H1 (cell line): ENCODE measurements around the gene DEPDC4. TPM values are rescaled to one million over a fixed set of nuclear protein-coding genes. Genes with fewer than 3 reads are reported as not detected.

ENCODE experiments used
- CTCF ChIA-PET: fragments of 300-600 bp; sonication (Branson Sonifier 250); formaldehyde crosslinking; loops from one replicate; lab custom pipeline; 2021; ENCODE audit not compliant: partially characterized antibody; lab: Charles Lee
- POLR2A ChIA-PET: fragments of 300-600 bp; sonication (Branson Sonifier 250); formaldehyde crosslinking; loops from one replicate; lab custom pipeline; 2021; ENCODE audit warnings: inconsistent platforms; ENCODE audit not compliant: partially characterized antibody; lab: Charles Lee
- DNase-seq, 2 experiments: peaks; one replicate each; pipeline versions ENCODE4 v3.0.0 to v3.0.0-alpha.2; 2010 to 2022; ENCODE audit warnings: low spot score in 2 of 2, low read depth in 1 of 2, mixed read lengths in 1 of 2
- FAIRE-seq: peaks from 2 replicates; lab custom pipeline; 2011; peaks lifted over from hg19 to GRCh38; lab: Jason Lieb, UNC
- H2AFZ ChIP-seq: 2 replicates; pipeline ENCODE4 v1.8.1; 2012; ENCODE audit warnings: low read length, inconsistent platforms
- H2AK5ac ChIP-seq: 2 replicates; pipeline ENCODE4 v1.6.1; 2013; ENCODE audit warnings: low read depth, low read length
- H2BK120ac ChIP-seq: replicated peaks from 2 replicates; pipeline ENCODE3; 2013; ENCODE audit warnings: low read depth, low read length, inconsistent platforms
- H2BK12ac ChIP-seq: 2 replicates; pipeline ENCODE4 v1.6.1; 2013; ENCODE audit warnings: low read depth, low read length
- H2BK15ac ChIP-seq: 2 replicates; pipeline ENCODE4 v1.6.1; 2013; ENCODE audit warnings: low read length
- H2BK20ac ChIP-seq: 2 replicates; pipeline ENCODE4 v1.6.1; 2013; ENCODE audit warnings: low read length
- H2BK5ac ChIP-seq: 2 replicates; pipeline ENCODE4 v1.6.1; 2013; ENCODE audit warnings: low read depth, low read length
- H3K14ac ChIP-seq: 2 replicates; pipeline ENCODE4 v1.6.1; 2013; ENCODE audit warnings: inconsistent platforms; ENCODE audit not compliant: insufficient read length
- H3K18ac ChIP-seq: 2 replicates; pipeline ENCODE4 v1.6.1; 2013; ENCODE audit warnings: low read length; ENCODE audit errors: extremely low read depth
- H3K23ac ChIP-seq: 2 replicates; pipeline ENCODE4 v1.6.1; 2013; ENCODE audit warnings: inconsistent platforms; ENCODE audit not compliant: insufficient read length
- H3K23me2 ChIP-seq: 2 replicates; pipeline ENCODE4 v1.6.1; 2013; ENCODE audit warnings: low read depth, low read length
- H3K27ac ChIP-seq: 2 replicates; pipeline ENCODE4 v1.6.1; 2011; ENCODE audit warnings: low read depth, low read length, inconsistent platforms
- H3K27me3 ChIP-seq, 4 experiments: replicated peaks in 1 of 4; 1 replicate in 1 of 4; 2 replicates in 3 of 4; pipeline versions ENCODE4 v1.6.1 to v1.8.1; 2011 to 2013; ENCODE audit warnings: low read length in 3 of 4, mild to moderate bottlenecking in 3 of 4, inconsistent platforms in 2 of 4, mixed read lengths in 2 of 4, moderate library complexity in 1 of 4; ENCODE audit not compliant: control insufficient read depth in 3 of 4, insufficient read depth in 3 of 4; ENCODE audit errors: extremely low read depth in 1 of 4
- H3K36me3 ChIP-seq, 4 experiments: 2 replicates each; pipeline versions ENCODE4 v1.6.1 to v1.8.1; 2011 to 2013; ENCODE audit warnings: mild to moderate bottlenecking in 4 of 4, low read length in 3 of 4, moderate library complexity in 2 of 4, control low read depth in 1 of 4, inconsistent platforms in 1 of 4; ENCODE audit not compliant: insufficient read depth in 4 of 4, control insufficient read depth in 2 of 4
- H3K4ac ChIP-seq: replicated peaks from 2 replicates; pipeline ENCODE3; 2013; ENCODE audit warnings: low read length, low read depth, mixed read lengths, inconsistent platforms; ENCODE audit not compliant: insufficient read length
- H3K4me1 ChIP-seq, 4 experiments: replicated peaks in 1 of 4; 1 replicate in 1 of 4; 2 replicates in 3 of 4; pipeline versions ENCODE4 v1.6.1 to v1.8.1; 2011 to 2013; ENCODE audit warnings: low read length in 3 of 4, inconsistent platforms in 2 of 4, mixed read lengths in 1 of 4; ENCODE audit not compliant: insufficient read depth in 4 of 4, control insufficient read depth in 3 of 4
- H3K4me2 ChIP-seq, 2 experiments: 2 replicates each; pipeline versions ENCODE4 v1.6.1 to v1.8.1; 2011 to 2013; ENCODE audit warnings: low read depth in 2 of 2, low read length in 2 of 2, control low read depth in 1 of 2, inconsistent platforms in 1 of 2, mild to moderate bottlenecking in 1 of 2; ENCODE audit not compliant: insufficient read depth in 1 of 2
- H3K4me3 ChIP-seq, 4 experiments: fragments of 200-600, 300-600 bp in 1 of 4; sonication (generic), shearing (Covaris generic), sonication (Bioruptor Twin) in 1 of 4; 2 replicates each; pipeline versions ENCODE4 v1.5.1 to v1.8.1; 2011 to 2016; ENCODE audit warnings: low read length in 4 of 4, low read depth in 3 of 4, control low read depth in 2 of 4, inconsistent platforms in 2 of 4, mild to moderate bottlenecking in 2 of 4, mixed read lengths in 1 of 4, moderate library complexity in 1 of 4; ENCODE audit not compliant: insufficient read depth in 2 of 4; ENCODE audit errors: extremely low read depth in 1 of 4
- H3K56ac ChIP-seq: replicated peaks from 2 replicates; pipeline ENCODE3; 2013; ENCODE audit warnings: low read depth, mild to moderate bottlenecking, mixed read lengths, low read length, inconsistent platforms; ENCODE audit not compliant: insufficient read length
- H3K79me1 ChIP-seq: 2 replicates; pipeline ENCODE4 v1.6.1; 2013; ENCODE audit warnings: low read depth, low read length, control low read depth
- H3K79me2 ChIP-seq, 2 experiments: 2 replicates each; pipeline versions ENCODE4 v1.6.1 to v1.8.1; 2012 to 2013; ENCODE audit warnings: low read length in 2 of 2, mild to moderate bottlenecking in 2 of 2, inconsistent platforms in 1 of 2; ENCODE audit not compliant: insufficient read depth in 2 of 2, control insufficient read depth in 1 of 2
- H3K9ac ChIP-seq, 4 experiments: replicated peaks in 1 of 4; 1 replicate in 1 of 4; 2 replicates in 3 of 4; pipeline versions ENCODE4 v1.6.1 to v1.8.1; 2011 to 2013; ENCODE audit warnings: low read depth in 3 of 4, low read length in 3 of 4, control low read depth in 2 of 4, mild to moderate bottlenecking in 2 of 4, moderate library complexity in 2 of 4, inconsistent platforms in 1 of 4; ENCODE audit errors: extremely low read depth in 1 of 4
- H3K9me3 ChIP-seq, 2 experiments: 2 replicates each; pipeline versions ENCODE4 v1.6.1 to v1.8.1; 2012 to 2013; ENCODE audit warnings: mild to moderate bottlenecking in 2 of 2, moderate library complexity in 2 of 2, control low read depth in 1 of 2, inconsistent platforms in 1 of 2, low read depth in 1 of 2, low read length in 1 of 2, mixed read lengths in 1 of 2; ENCODE audit not compliant: insufficient read depth in 2 of 2
- H4K20me1 ChIP-seq, 2 experiments: replicated peaks in 1 of 2; 2 replicates each; pipeline versions ENCODE3 to v1.8.1; 2011 to 2013; ENCODE audit warnings: inconsistent platforms in 2 of 2, low read length in 2 of 2, mild to moderate bottlenecking in 1 of 2; ENCODE audit not compliant: insufficient read depth in 2 of 2, control insufficient read depth in 1 of 2
- H4K5ac ChIP-seq: 2 replicates; pipeline ENCODE4 v1.6.1; 2013; ENCODE audit warnings: low read length, low read depth, mixed read lengths, inconsistent platforms; ENCODE audit not compliant: insufficient read length
- H4K8ac ChIP-seq: 2 replicates; pipeline ENCODE4 v1.8.0; 2013; ENCODE audit warnings: mild to moderate bottlenecking, moderate library complexity, low read length, inconsistent platforms; ENCODE audit not compliant: insufficient read depth; ENCODE audit errors: extremely low read depth
- H4K91ac ChIP-seq: replicated peaks from 2 replicates; pipeline ENCODE3; 2013; ENCODE audit warnings: low read length, mixed read lengths, inconsistent platforms; ENCODE audit not compliant: insufficient read length
- BACH1 ChIP-seq: IDR thresholded peaks from 2 replicates; pipeline ENCODE4 v1.6.1; 2012; ENCODE audit warnings: low read length, improper control_type of control experiment
- CEBPB ChIP-seq: IDR thresholded peaks from 2 replicates; pipeline ENCODE4 v1.6.1; 2012; ENCODE audit warnings: low read depth, low read length
- JUND ChIP-seq: IDR thresholded peaks from 2 replicates; pipeline ENCODE4 v1.6.1; 2011; ENCODE audit warnings: mild to moderate bottlenecking, improper control_type of control experiment, low read length
- KDM5A ChIP-seq: fragments of 200-600 bp; IDR thresholded peaks from 2 replicates; pipeline ENCODE4 v1.7.1; 2012; ENCODE audit warnings: mild to moderate bottlenecking, low read length, inconsistent platforms, mixed read lengths
- NRF1 ChIP-seq: IDR thresholded peaks from 2 replicates; pipeline ENCODE4 v1.6.1; 2011; ENCODE audit warnings: mild to moderate bottlenecking, low read depth, low read length, improper control_type of control experiment
- POU5F1 ChIP-seq: IDR thresholded peaks from 2 replicates; pipeline ENCODE4 v1.6.1; 2011; ENCODE audit warnings: low read depth, mild to moderate bottlenecking, low read length, moderate library complexity
- RNF2 ChIP-seq: fragments of 200-900, 300-1000 bp; sonication (generic); IDR thresholded peaks from 2 replicates; pipeline ENCODE4 v1.7.1; 2016; ENCODE audit warnings: borderline replicate concordance, low read depth, mild to moderate bottlenecking, antibody characterized with exemption, low read length; ENCODE audit not compliant: poor library complexity, severe bottlenecking; ENCODE audit errors: missing control alignments
- TAF1 ChIP-seq: IDR thresholded peaks from 2 replicates; pipeline ENCODE4 v1.6.1; 2011; ENCODE audit warnings: mild to moderate bottlenecking, low read depth, low read length
- TEAD4 ChIP-seq: IDR thresholded peaks from 2 replicates; pipeline ENCODE4 v1.6.1; 2012; ENCODE audit warnings: low read depth, low read length, inconsistent platforms, mixed read lengths
- USF2 ChIP-seq: IDR thresholded peaks from 2 replicates; pipeline ENCODE4 v1.6.1; 2011; ENCODE audit warnings: low read length, improper control_type of control experiment
- WGBS, 2 experiments: shearing (Covaris generic) in 1 of 2; methylation state at CpG; one replicate each; pipeline versions ENCODE4 v1.1.6 to v1.1.7; 2013 to 2015; ENCODE audit warnings: low lambda C conversion rate in 2 of 2, mixed read lengths in 2 of 2, inconsistent platforms in 1 of 2, low coverage in 1 of 2, missing lambda C conversion rate in 1 of 2; ENCODE audit not compliant: insufficient replicate concordance in 2 of 2, insufficient coverage in 1 of 2, insufficient read length in 1 of 2; ENCODE audit errors: extremely low coverage in 1 of 2, missing lambda C conversion rate in 1 of 2; 5-methylcytosine and 5-hydroxymethylcytosine counted together
- polyA plus RNA-seq, 7 experiments: library from polyadenylated mRNA; depleted of rRNA in 3 of 7; stranded (reverse) in 5 of 7; unstranded in 2 of 7; fragments of >200 nt in 5 of 7; fragments of 200-250 nt in 2 of 7; gene quantifications; 1 replicate in 5 of 7; 2 replicates in 1 of 7; 4 replicates in 1 of 7; pipeline versions ENCODE4 v1.2.1 to v1.2.3, GENCODE V29; 2011 to 2013; ENCODE audit warnings: missing spikeins in 2 of 7, mixed read lengths in 2 of 7
- total RNA-seq: library from RNA; stranded (reverse); fragmentation: NEBNext Ultra II Directional; extraction: Animal tissue kit (Norgen Biotek cat#: 25700); gene quantifications from 2 replicates; pipeline ENCODE4 v1.2.1, GENCODE V29; 2021

DEPDC4 gene
- total and polyA plus RNA-seq, 2 of the 8 experiments (the other 6 are each of a cell fraction or from before 2014, with no cell fraction given), result 0.80 to 3.8 TPM

GRCh38 chr12:100208834-100209233, 58.0 kb downstream of the DEPDC4 start:
- CTCF ChIA-PET, result interaction anchor here (1.2 to 1.5 kb wide), 2 partner anchors 26 to 55 kb away, joined by 3 to 4 read pairs; no protein-coding TSS in a partner anchor
- H3K56ac ChIP-seq, result no peak overlapping the region
- no peak overlapping the region for H2AK5ac ChIP-seq
- H3K14ac ChIP-seq, result no peak overlapping the region
- H3K23ac ChIP-seq, result no peak overlapping the region
- no peak overlapping the region for H3K27ac ChIP-seq
- H3K36me3 ChIP-seq, result peaks cover 0 to 79% (median 36%) of the 10 kb centered on the region in 4 experiments; a peak in 7 of 8 replicates
- no peaks in the 10 kb centered on the region for H3K27me3 ChIP-seq
- no peak overlapping the region for H3K4me3 ChIP-seq
- no peak overlapping the region for H4K5ac ChIP-seq
- H2BK20ac ChIP-seq, result no peak overlapping the region
- FAIRE-seq, result no peak
- no peak for TF ChIP-seq RNF2
- TF ChIP-seq TEAD4, result no peak
- no peak for TF ChIP-seq JUND
- TF ChIP-seq USF2, result no peak
- TF ChIP-seq TAF1, result no peak
- no peak for TF ChIP-seq CEBPB
- TF ChIP-seq KDM5A, result no peak
- TF ChIP-seq NRF1, result no peak
- no peak for TF ChIP-seq POU5F1
- no peak for TF ChIP-seq BACH1
- WGBS, 2 experiments, result 88% methylated on average over 5 of the region's 5 CpGs; no CpG with 5 or more reads in 1 of the 2 experiments
- no peak overlapping the region for H2BK5ac ChIP-seq
- H3K79me1 ChIP-seq, result no peaks in the 10 kb centered on the region
- no peak for DNase-seq
- peaks cover 0 to 2% of the 10 kb centered on the region in 2 experiments for H4K20me1 ChIP-seq
- no peak overlapping the region for H2AFZ ChIP-seq
- no peak overlapping the region for H4K8ac ChIP-seq
- no peak overlapping the region for H4K91ac ChIP-seq
- no peaks in the 10 kb centered on the region for H3K4me1 ChIP-seq
- H3K4ac ChIP-seq, result no peak overlapping the region
- no peaks in the 10 kb centered on the region for H3K9me3 ChIP-seq
- no peak overlapping the region for H2BK12ac ChIP-seq
- no peak overlapping the region for H3K18ac ChIP-seq
- no peak overlapping the region for H3K4me2 ChIP-seq
- peaks cover 0 to 9% of the 10 kb centered on the region in 2 experiments; a peak in 2 of 4 replicates for H3K79me2 ChIP-seq
- H2BK120ac ChIP-seq, result no peak overlapping the region
- no peak overlapping the region for H3K9ac ChIP-seq
- H2BK15ac ChIP-seq, result no peak overlapping the region
- POLR2A ChIA-PET, result interaction anchor here (1.0 kb wide), 1 partner anchor 9 kb away, joined by 3 read pairs; no protein-coding TSS in a partner anchor
- no peaks in the 10 kb centered on the region for H3K23me2 ChIP-seq
